Rectal smooth muscle tissue (tissue), 1 donor: ENCODE data around the gene IGSF23.
"Not testable (repeated sequence)": the region's sequence is repeated elsewhere in the genome, so short reads cannot be mapped to it uniquely, and the experiment has no call there.

Experiments
- H3K27ac ChIP-seq: one replicate; pipeline ENCODE4 v1.7.0; 2013; ENCODE audit warnings: low read depth, low read length, inconsistent platforms
- H3K27me3 ChIP-seq: one replicate; pipeline ENCODE4 v1.7.0; 2013; ENCODE audit warnings: low read length; ENCODE audit not compliant: control insufficient read depth, insufficient read depth
- H3K36me3 ChIP-seq: one replicate; pipeline ENCODE4 v1.7.0; 2013; ENCODE audit warnings: low read length; ENCODE audit not compliant: control insufficient read depth, insufficient read depth
- H3K4me1 ChIP-seq: one replicate; pipeline ENCODE4 v1.7.0; 2013; ENCODE audit warnings: low read length; ENCODE audit not compliant: control insufficient read depth, insufficient read depth
- H3K4me3 ChIP-seq: one replicate; pipeline ENCODE4 v1.7.0; 2013; ENCODE audit warnings: low read length
- H3K9ac ChIP-seq: one replicate; pipeline ENCODE4 v1.7.0; 2013; ENCODE audit warnings: low read length

IGSF23 gene

GRCh38 chr19:44592451-44592890 is 20.9 kb upstream of the IGSF23 start:
- no peak overlapping the region for H3K27ac ChIP-seq

GRCh38 chr19:44593294-44593693 is 20.1 kb upstream of the IGSF23 start:
- no peak overlapping the region for H3K4me3 ChIP-seq
- H3K36me3 ChIP-seq: no peaks in the 10 kb centered on the region
- H3K27ac ChIP-seq: no peak overlapping the region
- H3K9ac ChIP-seq: no peak overlapping the region
- H3K4me1 ChIP-seq: no peaks in the 10 kb centered on the region
- no peaks in the 10 kb centered on the region for H3K27me3 ChIP-seq

More at GRCh38 chr19:44592451-44592890, 20.9 kb upstream of the IGSF23 start:
- Histone ChIP-seq H3K9ac (no peak overlapping the region), H3K4me1 (no peaks in the 10 kb centered on the region), H3K4me3 (no peak overlapping the region), H3K27me3 (no peaks in the 10 kb centered on the region), H3K36me3 (no peaks in the 10 kb centered on the region)

- H3K27ac ChIP-seq, H3K4me1 ChIP-seq, H3K4me3 ChIP-seq, H3K27me3 ChIP-seq, H3K9ac ChIP-seq, H3K36me3 ChIP-seq: not testable (repeated sequence)
Measured at GRCh38 chr19:44593866-44594266, 19.5 kb upstream of the IGSF23 start.

GRCh38 chr19:44596428-44597130 is 16.8 kb upstream of the IGSF23 start:
- no peak overlapping the region for H3K27ac ChIP-seq
- no peaks in the 10 kb centered on the region for H3K4me1 ChIP-seq
- H3K36me3 ChIP-seq: no peaks in the 10 kb centered on the region
- H3K27me3 ChIP-seq: no peaks in the 10 kb centered on the region
- no peak overlapping the region for H3K9ac ChIP-seq
- no peak overlapping the region for H3K4me3 ChIP-seq

DNA sequence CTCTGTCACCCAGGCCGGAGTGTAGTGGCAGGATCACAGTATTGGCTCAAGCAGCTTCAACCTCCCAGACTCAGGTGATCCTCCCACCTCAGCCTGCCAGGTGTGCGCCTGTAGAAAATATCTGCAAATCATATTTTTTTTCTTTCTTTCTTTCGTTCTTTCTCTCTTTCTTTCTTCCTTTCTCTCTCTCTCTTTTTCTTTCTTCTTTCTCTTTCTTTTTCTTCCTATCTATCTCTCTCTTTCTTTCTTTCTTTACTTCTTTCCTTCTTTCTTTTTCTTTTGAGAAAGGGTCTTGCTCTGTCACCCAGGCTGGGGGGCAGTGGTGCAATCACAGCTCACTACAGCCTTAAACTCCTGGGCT is 16.3 kb upstream of the IGSF23 start:
- Histone ChIP-seq H3K36me3 (no peaks in the 10 kb centered on the region), H3K9ac (no peak overlapping the region), H3K4me1 (no peaks in the 10 kb centered on the region), H3K4me3 (no peak overlapping the region), H3K27me3 (no peaks in the 10 kb centered on the region), H3K27ac (no peak overlapping the region)

- H3K27ac ChIP-seq: no peak overlapping the region
- no peak overlapping the region for H3K9ac ChIP-seq
- no peaks in the 10 kb centered on the region for H3K4me1 ChIP-seq
- no peaks in the 10 kb centered on the region for H3K27me3 ChIP-seq
- H3K4me3 ChIP-seq: no peak overlapping the region
- no peaks in the 10 kb centered on the region for H3K36me3 ChIP-seq
Measured at GRCh38 chr19:44598355-44598754, 15.0 kb upstream of the IGSF23 start.

- Histone ChIP-seq H3K36me3 (no peaks in the 10 kb centered on the region), H3K27ac (no peak overlapping the region), H3K4me3 (no peak overlapping the region), H3K9ac (no peak overlapping the region), H3K4me1 (no peaks in the 10 kb centered on the region), H3K27me3 (no peaks in the 10 kb centered on the region)
Measured at GRCh38 chr19:44598880-44599279, 14.5 kb upstream of the IGSF23 start.

- no peaks in the 10 kb centered on the region for H3K27me3 ChIP-seq
- no peak overlapping the region for H3K4me3 ChIP-seq
Measured at GRCh38 chr19:44600466-44600865, 12.9 kb upstream of the IGSF23 start.

DNA sequence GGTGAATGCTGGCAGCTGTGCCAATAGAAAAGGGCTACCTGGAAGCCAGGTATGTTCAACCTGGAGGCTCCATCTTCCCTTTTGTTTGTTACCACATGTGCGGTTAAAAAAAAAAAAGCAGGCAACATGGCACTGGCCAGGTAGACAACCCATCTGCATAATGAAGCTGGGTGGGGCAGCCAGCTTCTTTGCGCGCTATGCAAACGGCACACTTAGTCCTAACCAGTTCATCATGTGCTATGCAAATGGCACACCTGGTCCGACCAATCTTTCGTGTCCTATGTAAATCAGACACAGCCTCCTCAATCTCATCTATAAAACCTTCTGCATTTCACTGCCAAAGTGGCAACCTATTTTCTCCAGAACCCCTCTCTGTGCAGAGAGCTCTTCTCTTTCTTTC is 11.3 kb upstream of the IGSF23 start:
- no peaks in the 10 kb centered on the region for H3K27me3 ChIP-seq
- H3K9ac ChIP-seq: no peak overlapping the region
- H3K36me3 ChIP-seq: no peaks in the 10 kb centered on the region
- H3K27ac ChIP-seq: no peak overlapping the region
- no peaks in the 10 kb centered on the region for H3K4me1 ChIP-seq
- no peak overlapping the region for H3K4me3 ChIP-seq

More at GRCh38 chr19:44600466-44600865, 12.9 kb upstream of the IGSF23 start:
- Histone ChIP-seq H3K36me3 (no peaks in the 10 kb centered on the region), H3K27ac (no peak overlapping the region), H3K4me1 (no peaks in the 10 kb centered on the region), H3K9ac (no peak overlapping the region)

DNA sequence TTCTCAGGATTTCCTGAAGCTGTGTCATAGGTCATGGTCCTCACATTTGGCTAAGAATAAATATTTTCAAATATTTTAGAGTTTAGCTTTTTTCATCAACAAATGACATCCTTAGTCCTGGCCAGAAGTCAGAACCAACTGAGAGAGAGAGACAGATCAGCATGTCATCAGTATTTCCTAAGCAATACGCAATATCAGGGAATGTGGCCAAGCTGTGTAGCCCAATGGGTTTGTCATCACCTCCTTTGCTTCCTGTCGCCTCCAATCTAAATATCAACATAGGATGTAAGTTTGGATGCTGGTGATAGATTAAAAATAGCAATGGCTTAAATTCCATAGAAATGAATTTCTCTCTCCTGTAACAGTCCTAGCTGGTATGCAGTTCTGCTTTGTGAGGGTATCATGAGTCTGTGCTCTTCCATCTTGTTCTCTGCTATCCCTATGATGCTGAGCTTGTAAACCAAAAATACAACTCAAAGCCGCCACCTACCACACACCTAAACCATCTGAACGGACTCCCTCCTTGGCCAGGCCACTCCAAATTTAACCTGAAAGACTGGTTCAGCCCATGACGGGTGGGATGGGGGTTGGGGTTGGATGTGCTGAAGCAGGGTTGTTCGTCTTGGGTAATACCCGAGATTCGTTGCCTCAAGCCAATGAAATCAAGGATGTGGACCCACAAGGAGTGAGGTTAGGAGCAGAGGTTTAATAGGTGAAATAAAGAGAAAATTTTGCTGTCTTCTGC is 10.0 kb upstream of the IGSF23 start:
- Histone ChIP-seq H3K36me3 (no peaks in the 10 kb centered on the region), H3K4me1 (no peaks in the 10 kb centered on the region), H3K4me3 (no peak overlapping the region), H3K9ac (no peak overlapping the region), H3K27ac (no peak overlapping the region), H3K27me3 (no peaks in the 10 kb centered on the region)

GRCh38 chr19:44604241-44604640 is 9.1 kb upstream of the IGSF23 start:
- no peaks in the 10 kb centered on the region for H3K4me1 ChIP-seq
- no peaks in the 10 kb centered on the region for H3K36me3 ChIP-seq
- no peak overlapping the region for H3K27ac ChIP-seq
- H3K9ac ChIP-seq: no peak overlapping the region
- H3K27me3 ChIP-seq: no peaks in the 10 kb centered on the region
- no peak overlapping the region for H3K4me3 ChIP-seq

DNA sequence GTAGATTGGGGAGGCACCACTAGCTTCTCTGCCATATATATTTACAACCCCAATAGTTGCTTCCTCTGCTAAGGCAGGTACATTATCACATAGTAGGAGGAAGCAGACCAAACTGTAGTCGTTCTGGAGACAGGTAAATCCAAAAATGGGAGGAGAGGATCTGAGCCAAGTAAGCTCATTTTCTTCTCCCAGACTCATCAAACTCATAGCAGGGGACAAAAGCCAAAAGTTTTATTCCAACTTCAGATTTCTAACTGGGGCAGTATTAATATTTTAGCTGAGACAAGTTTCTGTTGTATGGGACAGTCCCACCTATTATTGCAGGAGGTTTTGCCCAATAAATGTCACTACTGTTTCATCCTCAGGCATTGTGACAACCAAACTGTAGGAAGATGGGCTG is 7.8 kb upstream of the IGSF23 start:
- Histone ChIP-seq H3K36me3 (no peaks in the 10 kb centered on the region), H3K9ac (no peak overlapping the region), H3K27ac (no peak overlapping the region), H3K27me3 (no peaks in the 10 kb centered on the region), H3K4me3 (no peak overlapping the region), H3K4me1 (no peaks in the 10 kb centered on the region)

DNA sequence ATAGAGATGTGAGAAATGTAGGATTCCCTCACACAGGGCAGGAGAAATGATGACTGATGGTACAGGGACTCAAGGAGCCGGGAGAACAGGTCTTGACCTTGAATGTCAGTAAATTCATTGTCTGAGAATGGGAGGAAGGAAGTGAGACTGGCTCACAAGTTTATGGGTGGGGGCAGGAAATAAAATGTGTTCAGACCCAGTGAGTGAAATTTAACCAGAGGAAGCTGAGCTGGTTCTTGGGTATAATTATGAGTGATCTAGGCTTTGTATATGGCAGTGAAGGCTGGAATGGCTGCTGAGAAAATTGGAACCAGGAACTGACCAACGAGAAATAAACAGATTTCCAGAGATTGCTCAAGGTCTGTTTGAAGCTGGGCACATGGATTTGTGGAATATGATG is 6.3 kb upstream of the IGSF23 start:
- H3K4me1 ChIP-seq: no peaks in the 10 kb centered on the region
- H3K27ac ChIP-seq: no peak overlapping the region
- H3K27me3 ChIP-seq: no peaks in the 10 kb centered on the region
- no peak overlapping the region for H3K9ac ChIP-seq
- no peaks in the 10 kb centered on the region for H3K36me3 ChIP-seq
- H3K4me3 ChIP-seq: no peak overlapping the region
